H9 (cell line): ENCODE results near the gene PRR33. TPM values are rescaled to one million over a fixed set of nuclear protein-coding genes. Genes with fewer than 3 reads are reported as not detected.
A peak's percentile ranks its signal among the peaks of the same experiment; 100 is the strongest.

Source experiments
- DNase-seq: peaks from one replicate; pipeline ENCODE4 v3.0.0-alpha.2; 2017
- H2AFZ ChIP-seq: one replicate; pipeline ENCODE4 v1.6.1; 2013; ENCODE audit warnings: mild to moderate bottlenecking, low read length, control low read depth, moderate library complexity
- H2AK5ac ChIP-seq: 2 replicates; pipeline ENCODE4 v1.6.1; 2013; ENCODE audit warnings: low read length, control low read depth, mixed read lengths; ENCODE audit not compliant: insufficient read length
- H2BK120ac ChIP-seq: one replicate; pipeline ENCODE4 v1.6.1; 2013; ENCODE audit warnings: low read depth, mild to moderate bottlenecking, low read length, control low read depth, inconsistent platforms; ENCODE audit not compliant: poor library complexity, severe bottlenecking
- H2BK12ac ChIP-seq: 2 replicates; pipeline ENCODE4 v1.6.1; 2013; ENCODE audit warnings: low read length, control low read depth, mixed read lengths, low read depth; ENCODE audit not compliant: insufficient read length
- H2BK15ac ChIP-seq: 2 replicates; pipeline ENCODE4 v1.6.1; 2013; ENCODE audit warnings: low read depth, low read length, control low read depth
- H2BK20ac ChIP-seq: one replicate; pipeline ENCODE4 v1.6.1; 2013; ENCODE audit warnings: low read depth, mild to moderate bottlenecking, low read length, control low read depth, inconsistent platforms; ENCODE audit not compliant: poor library complexity, severe bottlenecking
- H2BK5ac ChIP-seq: 2 replicates; pipeline ENCODE4 v1.6.1; 2013; ENCODE audit warnings: low read length, control low read depth, mixed read lengths; ENCODE audit not compliant: insufficient read length
- H3K14ac ChIP-seq: 2 replicates; pipeline ENCODE4 v1.6.1; 2013; ENCODE audit warnings: low read length, control low read depth; ENCODE audit not compliant: insufficient read depth
- H3K18ac ChIP-seq: 2 replicates; pipeline ENCODE4 v1.6.1; 2013; ENCODE audit warnings: low read depth, mild to moderate bottlenecking, mixed read lengths, low read length, control low read depth; ENCODE audit not compliant: insufficient read length
- H3K23ac ChIP-seq: 2 replicates; pipeline ENCODE4 v1.6.1; 2013; ENCODE audit warnings: low read length, control low read depth, mixed read lengths, low read depth; ENCODE audit not compliant: insufficient read length
- H3K23me2 ChIP-seq: 2 replicates; pipeline ENCODE4 v1.6.1; 2013; ENCODE audit warnings: low read depth, mild to moderate bottlenecking, mixed read lengths, low read length, control low read depth; ENCODE audit not compliant: insufficient read length, poor library complexity, severe bottlenecking
- H3K27ac ChIP-seq: 2 replicates; pipeline ENCODE4 v1.5.1; 2013; ENCODE audit warnings: low read length, control low read depth, mixed read lengths, low read depth; ENCODE audit not compliant: insufficient read length
- H3K27me3 ChIP-seq: 2 replicates; pipeline ENCODE4 v1.6.1; 2013; ENCODE audit warnings: low read length, control low read depth, inconsistent platforms; ENCODE audit not compliant: insufficient read depth
- H3K4ac ChIP-seq: 2 replicates; pipeline ENCODE4 v1.6.1; 2013; ENCODE audit warnings: low read depth, mild to moderate bottlenecking, control low read depth, inconsistent platforms, low read length, moderate library complexity
- H3K4me1 ChIP-seq: 2 replicates; pipeline ENCODE4 v1.6.1; 2013; ENCODE audit warnings: low read length, control low read depth, inconsistent platforms; ENCODE audit not compliant: insufficient read depth
- H3K4me2 ChIP-seq: 2 replicates; pipeline ENCODE4 v1.6.1; 2013; ENCODE audit warnings: low read length, control low read depth, mixed read lengths; ENCODE audit not compliant: insufficient read length, insufficient read depth
- H3K56ac ChIP-seq: 2 replicates; pipeline ENCODE4 v1.6.1; 2013; ENCODE audit warnings: low read depth, mild to moderate bottlenecking, mixed read lengths, low read length, control low read depth; ENCODE audit not compliant: insufficient read length
- H3K79me1 ChIP-seq: 2 replicates; pipeline ENCODE4 v1.6.1; 2013; ENCODE audit warnings: low read depth, mild to moderate bottlenecking, moderate library complexity, low read length, control low read depth, inconsistent platforms; ENCODE audit not compliant: insufficient read depth, poor library complexity, severe bottlenecking
- H3K79me2 ChIP-seq: 2 replicates; pipeline ENCODE4 v1.6.1; 2013; ENCODE audit warnings: low read length, control low read depth, inconsistent platforms; ENCODE audit not compliant: insufficient read depth
- H3K9ac ChIP-seq: 2 replicates; pipeline ENCODE4 v1.6.1; 2013; ENCODE audit warnings: low read length, control low read depth, mixed read lengths; ENCODE audit not compliant: insufficient read length; ENCODE audit errors: extremely low read depth
- H3K9me3 ChIP-seq: one replicate; pipeline ENCODE4 v1.6.1; 2013; ENCODE audit warnings: low read depth, low read length, inconsistent platforms; ENCODE audit not compliant: control insufficient read depth
- H3T11ph ChIP-seq: one replicate; pipeline ENCODE4 v1.6.1; 2013; ENCODE audit warnings: mild to moderate bottlenecking, low read length, control low read depth, inconsistent platforms
- H4K20me1 ChIP-seq: one replicate; pipeline ENCODE4 v1.6.1; 2013; ENCODE audit not compliant: control insufficient read depth, insufficient read length, insufficient read depth
- H4K5ac ChIP-seq: 2 replicates; pipeline ENCODE4 v1.6.1; 2013; ENCODE audit warnings: low read depth, mild to moderate bottlenecking, mixed read lengths, low read length, control low read depth; ENCODE audit not compliant: insufficient read length
- H4K8ac ChIP-seq: replicated peaks from 2 replicates; pipeline ENCODE4 v1.6.1; 2013; ENCODE audit warnings: low read length, control low read depth, mixed read lengths, low read depth; ENCODE audit not compliant: insufficient read length
- H4K91ac ChIP-seq: 2 replicates; pipeline ENCODE4 v1.6.1; 2013; ENCODE audit warnings: low read depth, mild to moderate bottlenecking, moderate library complexity, mixed read lengths, low read length, control low read depth; ENCODE audit not compliant: insufficient read length
- H3K27ac Mint-ChIP-seq, 3 experiments: 2 replicates in 2 of 3; 3 replicates in 1 of 3; pipeline ENCODE4 v1.8.0; 2020 to 2021; ENCODE audit warnings: mixed read lengths in 3 of 3, mild to moderate bottlenecking in 1 of 3, moderate library complexity in 1 of 3
- H3K27me3 Mint-ChIP-seq: 2 replicates; pipeline ENCODE4 v1.8.0; 2021; ENCODE audit warnings: low read depth, mild to moderate bottlenecking, moderate library complexity, mixed read lengths
- H3K36me3 Mint-ChIP-seq, 3 experiments: 2 replicates in 2 of 3; 3 replicates in 1 of 3; pipeline ENCODE4 v1.8.0; 2020 to 2021; ENCODE audit warnings: low read depth in 3 of 3, mixed read lengths in 3 of 3; ENCODE audit not compliant: insufficient read depth in 1 of 3
- H3K4me1 Mint-ChIP-seq, 2 experiments: 2 replicates each; pipeline ENCODE4 v1.8.0; 2020; ENCODE audit warnings: mixed read lengths in 2 of 2
- H3K4me3 Mint-ChIP-seq, 2 experiments: 2 replicates in 1 of 2; 3 replicates in 1 of 2; pipeline ENCODE4 v1.8.0; 2020 to 2021; ENCODE audit warnings: mild to moderate bottlenecking in 2 of 2, mixed read lengths in 2 of 2, moderate library complexity in 1 of 2
- H3K9me3 Mint-ChIP-seq, 2 experiments: 2 replicates in 1 of 2; 3 replicates in 1 of 2; pipeline ENCODE4 v1.8.0; 2020; ENCODE audit warnings: mild to moderate bottlenecking in 2 of 2, mixed read lengths in 2 of 2, moderate library complexity in 1 of 2
- CTCF ChIP-seq: fragments of 200-600 bp; sonication (generic); conservative IDR thresholded peaks from 3 replicates; pipeline ENCODE4 v1.8.0; 2021; ENCODE audit warnings: antibody characterized with exemption, mild to moderate bottlenecking
- WGBS: extraction: QIAGEN DNeasy Blood & Tissue Kit; methylation state at CpG from one replicate; pipeline ENCODE4 v1.1.7; 2013; ENCODE audit warnings: missing lambda C conversion rate, low lambda C conversion rate, mixed read lengths; ENCODE audit not compliant: insufficient read length; ENCODE audit errors: extremely low coverage; 5-methylcytosine and 5-hydroxymethylcytosine counted together
- total RNA-seq: library from RNA; stranded (reverse); gene quantifications from 2 replicates; pipeline ENCODE4 v1.2.1, GENCODE V29; 2021

Gene PRR33
- total RNA-seq, 1 experiment from 2014 or later = not detected

GRCh38 chr11:1939006-1939625, 47.4 kb upstream of the PRR33 start:
- H3K14ac ChIP-seq = no peak overlapping the region; the same call in 1 of the 2 replicates
- H2BK12ac ChIP-seq = no peak overlapping the region
- peaks cover 3% of the 10 kb centered on the region for H3K23me2 ChIP-seq
- no peak overlapping the region for H3K4me2 ChIP-seq
- no peaks in the 10 kb centered on the region for H3K79me1 ChIP-seq
- no peak overlapping the region for H2BK15ac ChIP-seq
- no peak overlapping the region for H2AFZ ChIP-seq
- H3K9me3 ChIP-seq = no peaks in the 10 kb centered on the region
- H3K36me3 Mint-ChIP-seq = no peaks in the 10 kb centered on the region
- H3K27ac ChIP-seq = no peak overlapping the region
- H3K4me3 Mint-ChIP-seq = no peak overlapping the region
- no peak overlapping the region for H3K9ac ChIP-seq
- no peak overlapping the region for H2BK120ac ChIP-seq
- H3K9me3 Mint-ChIP-seq = no peaks in the 10 kb centered on the region; a peak in 1 of 5 replicates
- no peak overlapping the region for H3K23ac ChIP-seq
- no peak overlapping the region for H2BK20ac ChIP-seq
- H3K4me1 Mint-ChIP-seq = peaks cover 0 to 16% of the 10 kb centered on the region in 2 experiments; a peak in 2 of 4 replicates
- H3K27me3 Mint-ChIP-seq = peaks cover 13% of the 10 kb centered on the region
- no peaks in the 10 kb centered on the region for H4K20me1 ChIP-seq
- H3K27ac Mint-ChIP-seq = peak overlapping the region in 1 of 3 experiments; percentile 31; a peak in 1 of 7 replicates
- no peak overlapping the region for H4K5ac ChIP-seq
- no peaks in the 10 kb centered on the region for H3K4me1 ChIP-seq
- no peak overlapping the region for H3K18ac ChIP-seq
- no peak overlapping the region for H2BK5ac ChIP-seq
- no peak overlapping the region for H3T11ph ChIP-seq
- TF ChIP-seq CTCF = no peak
- H2AK5ac ChIP-seq = no peak overlapping the region
- no peak for DNase-seq
- H3K27me3 ChIP-seq = no peaks in the 10 kb centered on the region
- no peak overlapping the region for H4K91ac ChIP-seq
- no peak overlapping the region for H3K56ac ChIP-seq
- H3K4ac ChIP-seq = no peak overlapping the region
- no CpG with 5 or more reads among the region's 23 CpGs for WGBS
- no peaks in the 10 kb centered on the region for H3K79me2 ChIP-seq
- H4K8ac ChIP-seq = no peak overlapping the region
